ENCODE data around the gene GFRA1.

DNA sequence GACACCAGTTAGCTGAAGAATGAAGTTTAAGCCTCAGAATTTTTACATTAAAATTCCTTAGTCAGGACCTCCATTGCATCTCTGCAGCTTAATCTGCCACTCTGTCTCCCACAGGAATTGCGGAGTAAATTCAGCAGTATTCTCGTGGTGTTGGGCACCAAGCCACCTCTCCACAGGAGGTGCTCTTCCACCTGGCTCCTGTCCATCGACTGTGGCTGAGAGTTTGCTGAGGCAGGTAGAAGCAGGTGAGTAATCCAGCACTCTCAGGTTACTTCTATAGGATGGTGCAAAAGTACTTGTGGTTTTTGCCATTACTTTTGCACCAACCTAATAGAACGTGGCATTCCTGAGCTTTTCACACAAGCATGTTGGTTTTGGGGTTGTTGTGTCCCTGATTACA is 134.1 kb downstream of the GFRA1 start:
- TF ChIP-seq GATA2 (IDR thresholded peaks at IDR 0.05; ENCODE audit: low read depth, low read length) = no peak
- TF ChIP-seq GATA3 (IDR thresholded peaks at IDR 0.05; ENCODE audit: low read depth, low read length) = no peak
